K562 (cell line): Measurements from ENCODE around the gene FKBP15. TPM values are rescaled to one million over a fixed set of nuclear protein-coding genes. Genes with fewer than 3 reads are reported as not detected.

ENCODE experiments used
- ATAC-seq: fragments of 200-7000 bp; cut with Tn5 transposase; 3 replicates; pipeline ENCODE4 v1.9.1; 2020; ENCODE audit warnings: moderate library complexity
- BruUV-seq: library from RNA; stranded (reverse); fragments of 400-500 nt; replicated peaks from 2 replicates; lab custom pipeline; 2021; lab: Mats Ljungman, UMichigan
- CTCF ChIA-PET: fragments of 300-600 bp; formaldehyde crosslinking; extraction: SDS; loops from one replicate; lab custom pipeline; 2021; ENCODE audit warnings: low intra/inter-chr PET ratio; lab: Yijun Ruan, JAX
- POLR2A ChIA-PET: fragments of 300-600, 350-650 bp; sonication (Branson Sonifier 250); formaldehyde crosslinking; extraction: SDS; loops from one replicate; lab custom pipeline; 2021; ENCODE audit warnings: antibody characterized with exemption, inconsistent platforms; lab: Yijun Ruan, JAX
- DNase-seq, 4 experiments: peaks; one replicate each; pipeline versions ENCODE4 v3.0.0 to v3.0.0-alpha.2; 2011 to 2018; ENCODE audit warnings: low spot score in 3 of 4, mixed read lengths in 3 of 4; ENCODE audit errors: extremely low read depth in 1 of 4
- FAIRE-seq: peaks from 2 replicates; lab custom pipeline; 2011; peaks lifted over from hg19 to GRCh38; lab: Jason Lieb, UNC
- H2AFZ ChIP-seq: 2 replicates; pipeline ENCODE4 v1.6.0; 2011; ENCODE audit warnings: low read depth, low read length, control low read depth, inconsistent platforms
- H3K27ac ChIP-seq: fragments of 200-600 bp; 3 replicates; pipeline ENCODE4 v1.8.0; 2011; ENCODE audit warnings: low read depth, mild to moderate bottlenecking, control low read depth, inconsistent platforms, low read length, moderate library complexity, mixed read lengths; ENCODE audit errors: extremely low read depth
- H3K27me3 ChIP-seq, 2 experiments: fragments of 300-600 bp in 1 of 2; 2 replicates in 1 of 2; 3 replicates in 1 of 2; pipeline versions ENCODE4 v1.6.0 to v1.8.0; 2011; ENCODE audit warnings: inconsistent platforms in 2 of 2, low read length in 2 of 2, mild to moderate bottlenecking in 1 of 2, mixed read lengths in 1 of 2, moderate library complexity in 1 of 2; ENCODE audit not compliant: control insufficient read depth in 2 of 2, insufficient read depth in 2 of 2
- H3K36me3 ChIP-seq: fragments of 300-600 bp; 3 replicates; pipeline ENCODE4 v1.8.0; 2011; ENCODE audit warnings: mild to moderate bottlenecking, low read length, inconsistent platforms; ENCODE audit not compliant: control insufficient read depth, insufficient read depth
- H3K4me1 ChIP-seq, 2 experiments: fragments of 200-600 bp in 1 of 2; replicated peaks in 1 of 2; 2 replicates in 1 of 2; 3 replicates in 1 of 2; pipeline versions ENCODE4 v1.5.1 to v1.8.0; 2011; ENCODE audit warnings: inconsistent platforms in 2 of 2, low read length in 2 of 2, mild to moderate bottlenecking in 1 of 2, mixed read lengths in 1 of 2, moderate library complexity in 1 of 2; ENCODE audit not compliant: control insufficient read depth in 2 of 2, insufficient read depth in 2 of 2
- H3K4me2 ChIP-seq: 2 replicates; pipeline ENCODE4 v1.6.1; 2011; ENCODE audit warnings: low read length, control low read depth, inconsistent platforms, mixed read lengths; ENCODE audit not compliant: insufficient read depth
- H3K4me3 ChIP-seq: fragments of 200-600 bp; sonication (generic), shearing (Covaris generic); 2 replicates; pipeline ENCODE4 v1.5.1; 2016; ENCODE audit warnings: control low read depth, inconsistent platforms
- H3K79me2 ChIP-seq: fragments of 200-600 bp; 3 replicates; pipeline ENCODE4 v1.8.0; 2011; ENCODE audit warnings: low read length, inconsistent platforms; ENCODE audit not compliant: control insufficient read depth, insufficient read depth
- H3K9ac ChIP-seq, 2 experiments: 2 replicates each; pipeline versions ENCODE4 v1.6.0 to v1.6.1; 2011; ENCODE audit warnings: low read depth in 2 of 2, low read length in 2 of 2, control low read depth in 1 of 2, inconsistent platforms in 1 of 2, mild to moderate bottlenecking in 1 of 2, mixed read lengths in 1 of 2; ENCODE audit not compliant: insufficient read depth in 1 of 2
- H3K9me1 ChIP-seq: one replicate; pipeline ENCODE4 v1.6.0; 2011; ENCODE audit warnings: inconsistent platforms, mild to moderate bottlenecking, low read length, moderate library complexity; ENCODE audit not compliant: control insufficient read depth, insufficient read depth
- H3K9me3 ChIP-seq: replicated peaks from 2 replicates; pipeline ENCODE4 v1.5.1; 2011; ENCODE audit warnings: low read depth, low read length, inconsistent platforms; ENCODE audit not compliant: control insufficient read depth, insufficient read depth
- H4K20me1 ChIP-seq: replicated peaks from 2 replicates; pipeline ENCODE4 v1.6.1; 2011; ENCODE audit warnings: low read length, inconsistent platforms, mixed read lengths; ENCODE audit not compliant: control insufficient read depth, insufficient read depth
- ARID2 ChIP-seq: fragments of 450-650 bp; IDR thresholded peaks from 2 replicates; pipeline ENCODE4 v1.6.1; 2017; ENCODE audit warnings: antibody characterized with exemption, mild to moderate bottlenecking
- CCNT2 ChIP-seq: IDR thresholded peaks from 2 replicates; pipeline ENCODE4 v1.6.1; 2011; ENCODE audit warnings: borderline replicate concordance, low read depth, mild to moderate bottlenecking, moderate library complexity, mixed read lengths, low read length; ENCODE audit not compliant: insufficient read length; ENCODE audit errors: extremely low read depth
- COPS2 ChIP-seq: fragments of 450-650 bp; conservative IDR thresholded peaks from 2 replicates; pipeline ENCODE4 v1.6.1; 2016; ENCODE audit warnings: mild to moderate bottlenecking, moderate library complexity
- EHMT2 ChIP-seq: fragments of 450-650 bp; IDR thresholded peaks from 2 replicates; pipeline ENCODE4 v1.6.1; 2018; ENCODE audit warnings: antibody characterized with exemption
- HDAC2 ChIP-seq: fragments of 450-650 bp; IDR thresholded peaks from 2 replicates; pipeline ENCODE4 v1.6.1; 2016; ENCODE audit warnings: mild to moderate bottlenecking
- HOXB6 ChIP-seq: fragments of 250-450 bp; sonication (Bioruptor Pico); IDR thresholded peaks from 2 replicates; pipeline ENCODE4 v1.5.1; 2022; ENCODE audit warnings: mild to moderate bottlenecking, borderline replicate concordance
- MAFG ChIP-seq: fragments of 450-650 bp; conservative IDR thresholded peaks from 2 replicates; pipeline ENCODE4 v1.6.1; 2016; ENCODE audit warnings: missing genetic modification characterization, missing compliant biosample characterization
- MAFK ChIP-seq: IDR thresholded peaks from 2 replicates; pipeline ENCODE4 v1.6.1; 2011; ENCODE audit warnings: low read length, improper control_type of control experiment
- MEIS2 ChIP-seq: fragments of 450-650 bp; IDR thresholded peaks from 2 replicates; pipeline ENCODE4 v1.6.1; 2014; ENCODE audit warnings: mild to moderate bottlenecking; ENCODE audit not compliant: partially characterized antibody
- NFYB ChIP-seq: IDR thresholded peaks from 2 replicates; pipeline ENCODE4 v1.6.1; 2011; ENCODE audit warnings: mild to moderate bottlenecking, moderate library complexity; ENCODE audit not compliant: insufficient read length; ENCODE audit errors: extremely low read depth
- POLR2G ChIP-seq: fragments of 200-400 bp; formaldehyde crosslinking; IDR thresholded peaks from 2 replicates; pipeline ENCODE4 v1.6.1; 2017; ENCODE audit warnings: low read depth, mild to moderate bottlenecking, antibody characterized with exemption, low read length, moderate library complexity
- RCOR1 ChIP-seq, 2 experiments: IDR thresholded peaks; 2 replicates each; pipeline ENCODE4 v1.6.1; 2012; ENCODE audit warnings: low read depth in 2 of 2, low read length in 2 of 2, borderline replicate concordance in 1 of 2, improper control_type of control experiment in 1 of 2
- SLC30A9 ChIP-seq: fragments of 250-450 bp; sonication (Bioruptor Pico); IDR thresholded peaks from 2 replicates; pipeline ENCODE4 v1.8.0; 2022; ENCODE audit warnings: mild to moderate bottlenecking, moderate library complexity
- SRSF3 ChIP-seq: fragments of 200-400 bp; formaldehyde crosslinking; IDR thresholded peaks from 2 replicates; pipeline ENCODE4 v1.6.1; 2016; ENCODE audit warnings: mild to moderate bottlenecking, low read length, moderate library complexity; ENCODE audit not compliant: insufficient read depth
- TCFL5 ChIP-seq: fragments of 250-450 bp; sonication (Bioruptor Pico); conservative IDR thresholded peaks from 2 replicates; pipeline ENCODE4 v1.6.1; 2021; ENCODE audit warnings: mild to moderate bottlenecking, moderate library complexity, matching md5 sums
- ZNF316 ChIP-seq: fragments of 450-650 bp; IDR thresholded peaks from 2 replicates; pipeline ENCODE4 v1.6.1; 2016
- ZNF644 ChIP-seq: fragments of 200-800 bp; sonication (Bioruptor generic); IDR thresholded peaks from 2 replicates; pipeline ENCODE4 v1.6.1; 2016; ENCODE audit warnings: low read depth, missing genetic modification characterization, missing compliant biosample characterization
- WGBS: fragments of 100-300 bp; shearing (Covaris generic); methylation state at CpG from one replicate; pipeline ENCODE4 v1.1.6; 2016; ENCODE audit warnings: low coverage, mixed read lengths; ENCODE audit not compliant: insufficient coverage; ENCODE audit errors: missing lambda C conversion rate; 5-methylcytosine and 5-hydroxymethylcytosine counted together
- in situ Hi-C: fragments of 300-500 bp; cut with MboI; formaldehyde crosslinking; loops from 4 replicates; pipeline ENCODE4 v1.15.0; 2018; ENCODE audit warnings: inconsistent platforms, mixed read lengths
- intact Hi-C: fragments of 100-400 bp; cut with micrococcal nuclease; formaldehyde crosslinking; loops from 2 replicates; pipeline ENCODE4 v1.14.2; 2022
- polyA plus RNA-seq, 8 experiments: library from polyadenylated mRNA; depleted of rRNA in 4 of 8; stranded (reverse) in 5 of 8; unstranded in 3 of 8; fragments of >200 nt; fragmentation: Nextera tagmentation in 2 of 8; fragmentation: Illumina TruSeq in 1 of 8; extraction: Ambion mirVana in 2 of 8; extraction: Trizol in 1 of 8; gene quantifications; 2 replicates each; pipeline versions ENCODE4 v1.2.1 to v1.2.3, GENCODE V29; 2011 to 2014; ENCODE audit warnings: inconsistent platforms in 1 of 8, missing spikeins in 1 of 8
- total RNA-seq, 7 experiments: library from RNA; depleted of rRNA in 6 of 7; stranded (reverse); fragments of >200 nt in 6 of 7; fragmentation: Illumina TruSeq in 2 of 7; extraction: Trizol in 2 of 7; gene quantifications; 2 replicates each; pipeline versions ENCODE4 v1.2.1 to v1.2.3, GENCODE V29; 2011 to 2021; ENCODE audit warnings: low replicate concordance in 1 of 7

FKBP15 gene
- total and polyA plus RNA-seq, 9 of the 15 experiments (the other 6 are each of a cell fraction or from before 2014, with no cell fraction given) = 8.7 to 38.0 (median 18.9) TPM

DNA sequence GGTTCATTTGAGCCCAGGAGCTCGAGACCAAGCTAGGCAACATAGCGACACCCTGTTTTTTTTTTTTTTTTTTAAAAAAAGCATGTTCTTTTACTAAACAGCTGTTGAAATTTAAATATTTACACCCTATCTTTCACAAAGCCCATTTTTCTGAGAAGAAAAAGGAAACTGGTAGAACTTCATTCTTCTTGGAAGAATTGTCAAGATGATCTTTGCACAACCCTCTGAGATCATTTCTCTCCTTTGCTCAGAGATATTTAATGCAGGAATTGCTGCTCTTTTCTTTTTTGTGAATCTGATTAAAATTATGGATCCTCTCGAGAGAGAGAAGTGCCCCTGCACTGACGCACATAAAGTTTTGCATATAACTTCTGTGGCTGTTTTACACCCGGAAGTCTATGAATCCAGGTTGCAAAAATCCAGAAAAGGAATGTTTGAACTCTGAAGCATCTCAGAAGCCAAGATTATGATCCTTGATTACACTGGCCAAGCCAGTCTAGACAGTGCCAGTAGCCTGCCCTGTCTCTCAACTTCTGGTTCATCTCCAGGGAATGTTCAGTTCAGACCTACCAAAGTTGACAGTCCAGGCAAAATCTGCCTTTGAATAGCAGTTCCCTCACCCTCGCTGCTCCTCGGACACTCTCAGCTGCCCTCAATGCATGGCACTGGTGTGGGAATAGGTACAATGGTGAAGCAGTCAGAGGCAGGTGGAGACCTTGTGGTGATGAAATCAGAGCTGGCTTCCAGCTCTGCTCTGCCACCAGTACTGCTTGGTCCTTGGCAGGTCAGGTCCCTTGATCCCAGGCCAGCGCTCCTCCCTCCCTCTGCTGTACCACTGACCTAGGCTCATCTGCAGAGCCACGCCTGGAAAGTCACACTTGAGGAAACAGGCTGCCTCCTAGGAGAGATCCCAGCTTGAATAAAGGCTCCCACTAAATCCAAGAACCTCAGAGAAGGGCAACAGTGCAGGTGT, 83.6 kb downstream of the FKBP15 start:
- intact Hi-C loops = no loop called here
- in situ Hi-C loops = no loop called here
- BruUV-seq = no TSS peak

DNA sequence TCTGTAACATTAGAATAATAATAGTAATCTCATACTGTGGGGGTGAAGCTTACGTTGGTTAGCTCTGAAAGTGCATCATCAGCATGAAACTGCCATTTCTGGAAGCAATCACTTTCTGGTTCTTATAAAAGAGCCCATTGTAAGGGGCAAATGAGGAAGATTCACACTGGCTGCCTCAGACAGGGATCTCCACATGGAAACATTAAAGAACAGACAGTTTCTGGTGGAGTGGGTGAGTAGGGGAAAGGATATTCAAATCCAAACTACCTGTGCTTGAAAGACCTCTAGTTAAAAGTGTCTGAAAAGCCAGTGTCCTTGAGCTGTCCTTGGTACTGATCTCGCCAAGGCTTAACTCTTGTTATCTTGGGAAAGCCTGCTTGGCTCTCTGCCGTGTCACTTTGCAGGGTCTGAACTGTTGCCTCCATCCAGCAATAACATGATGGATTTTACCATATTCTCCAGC, 89.4 kb downstream of the FKBP15 start:
- POLR2A ChIA-PET = interaction anchor here (1.2 kb wide), 1 partner anchor 143 kb away, joined by 3 read pairs; the partner anchor contains the start of gene CDC26
- Histone ChIP-seq H3K79me2 (no peaks in the 10 kb centered on the region), H3K9me1 (peaks cover 3% of the 10 kb centered on the region), H3K4me3 (no peak overlapping the region), H3K9ac (no peak overlapping the region), H2AFZ (no peak overlapping the region), H3K9me3 (no peaks in the 10 kb centered on the region), H3K36me3 (no peaks in the 10 kb centered on the region), H3K4me1 (no peaks in the 10 kb centered on the region), H3K4me2 (no peak overlapping the region), H4K20me1 (no peaks in the 10 kb centered on the region; the same call in 1 of the 2 replicates), H3K27me3 (peaks cover 8 to 12% of the 10 kb centered on the region in 2 experiments; a peak in 3 of 5 replicates), H3K27ac (no peak overlapping the region)
- FAIRE-seq = peak; percentile 42
- CTCF ChIA-PET = no interaction called here
- DNase-seq = peak in 1 of 4 experiments; percentile 33
- intact Hi-C loops (no loop called here), in situ Hi-C loops (no loop called here)
- ATAC-seq = peak; percentile 33; the same call in 1 of the 3 replicates
- no TSS peak for BruUV-seq
- WGBS = 6% methylated on average over 3 of the region's 3 CpGs
- TF ChIP-seq ARID2 = no peak
- no peak for TF ChIP-seq MEIS2
- TF ChIP-seq MAFG (tag) = peak; percentile 83
- peak; percentile 88 for TF ChIP-seq ZNF316
- TF ChIP-seq HDAC2 = 0 out of 2 replicates have a peak, but pooled peaks have one; percentile 41
- TF ChIP-seq MAFK = peak; percentile 39; the same call in 1 of the 2 replicates
- TF ChIP-seq TCFL5 (CRISPR knock-in tag) = no peak
- no peak for TF ChIP-seq POLR2G
- TF ChIP-seq ZNF644 (tag) = peak; percentile 70; the same call in 1 of the 2 replicates
- no peak for TF ChIP-seq SRSF3
- TF ChIP-seq EHMT2 = peak; percentile 98
- TF ChIP-seq HOXB6 (CRISPR knock-in tag) = no peak
- TF ChIP-seq RCOR1 (IDR thresholded peaks at IDR 0.05; ENCODE audit: borderline replicate concordance in 1 of 2, low read depth in 2 of 2, low read length in 2 of 2) = peak in 1 of 2 experiments; percentile 21; a peak in 1 of 4 replicates

More for the DNA sequence above, 83.6 kb downstream of the FKBP15 start:
- no peaks in the 10 kb centered on the region for H3K9me1 ChIP-seq
- no peak overlapping the region for H3K4me2 ChIP-seq
- peaks cover 2 to 16% of the 10 kb centered on the region in 2 experiments; a peak in 1 of 5 replicates for H3K27me3 ChIP-seq
- no peak overlapping the region for H3K9ac ChIP-seq
- no peak for TF ChIP-seq SLC30A9
- no peak for TF ChIP-seq NFYB
- no peak for TF ChIP-seq COPS2
- no peak for TF ChIP-seq CCNT2
- no peak overlapping the region for H3K27ac ChIP-seq
- no peaks in the 10 kb centered on the region for H3K4me1 ChIP-seq
- H3K79me2 ChIP-seq = no peaks in the 10 kb centered on the region
- POLR2A ChIA-PET = interaction anchor here (0.5 to 2.2 kb wide), 5 partner anchors 8 to 736 kb away, joined by 3 to 4 read pairs (median 3); no protein-coding TSS in a partner anchor
- DNase-seq = no peak
- WGBS = 0% methylated on average over 7 of the region's 9 CpGs
- H3K9me3 ChIP-seq = no peaks in the 10 kb centered on the region; the same call in 1 of the 2 replicates
- H3K4me3 ChIP-seq = no peak overlapping the region
- no peak overlapping the region for H2AFZ ChIP-seq
- CTCF ChIA-PET = no interaction called here
- no peak for FAIRE-seq
- no peaks in the 10 kb centered on the region for H4K20me1 ChIP-seq
- no peak for ATAC-seq
- H3K36me3 ChIP-seq = no peaks in the 10 kb centered on the region
